GM18511 (cell line): Measurements from ENCODE around the gene CRYZL1.

Experiments
- ATAC-seq: cut with Tn5 transposase; IDR thresholded peaks from one replicate; pipeline ENCODE4 v1.9.1; 2021; ENCODE audit warnings: mild to moderate bottlenecking, moderate library complexity; ENCODE audit not compliant: unreplicated experiment

CRYZL1 gene

GRCh38 chr21:33566514-33566913 lies 75.0 kb downstream of the CRYZL1 start:
- ATAC-seq = no peak

- no peak for ATAC-seq
These were observed 79.2 kb downstream of the CRYZL1 start for GRCh38 chr21:33562389-33562788.

GRCh38 chr21:33561373-33561772 lies 80.2 kb downstream of the CRYZL1 start:
- ATAC-seq = no peak

- no peak for ATAC-seq
These were observed 80.6 kb downstream of the CRYZL1 start for GRCh38 chr21:33560965-33561364.

GRCh38 chr21:33559813-33560212 lies 81.7 kb downstream of the CRYZL1 start:
- ATAC-seq = no peak

GRCh38 chr21:33558777-33559421 lies 82.6 kb downstream of the CRYZL1 start:
- ATAC-seq = no peak

- ATAC-seq = no peak
These were observed 84.1 kb downstream of the CRYZL1 start for GRCh38 chr21:33557447-33557846.

GRCh38 chr21:33554982-33555344 lies 86.6 kb downstream of the CRYZL1 start:
- ATAC-seq = no peak

- no peak for ATAC-seq
These were observed 87.1 kb downstream of the CRYZL1 start for GRCh38 chr21:33554236-33554981.

- ATAC-seq = no peak
These were observed 88.4 kb downstream of the CRYZL1 start for GRCh38 chr21:33552999-33553598.

- ATAC-seq = no peak
These were observed 89.2 kb downstream of the CRYZL1 start for GRCh38 chr21:33552093-33552998.

GRCh38 chr21:33551664-33552063 lies 89.9 kb downstream of the CRYZL1 start:
- no peak for ATAC-seq

GRCh38 chr21:33550772-33551660 lies 90.5 kb downstream of the CRYZL1 start:
- no peak for ATAC-seq

GRCh38 chr21:33549848-33550771 lies 91.4 kb downstream of the CRYZL1 start:
- no peak for ATAC-seq

- ATAC-seq = no peak
These were observed 95.5 kb downstream of the CRYZL1 start for GRCh38 chr21:33546086-33546485.

- ATAC-seq = no peak
These were observed 96.9 kb downstream of the CRYZL1 start for GRCh38 chr21:33544451-33545195.

- peak; percentile 24 for ATAC-seq
These were observed 97.9 kb downstream of the CRYZL1 start for GRCh38 chr21:33543505-33544129.
